IPS-20b (cell line): ENCODE measurements around the gene MMP20.

Experiments
- H3K27ac ChIP-seq: one replicate; pipeline ENCODE4 v1.5.1; 2013; ENCODE audit warnings: low read length
- H3K27me3 ChIP-seq: 2 replicates; pipeline ENCODE4 v1.6.1; 2013; ENCODE audit warnings: mild to moderate bottlenecking, low read length, inconsistent platforms; ENCODE audit not compliant: insufficient read depth
- H3K36me3 ChIP-seq: 2 replicates; pipeline ENCODE4 v1.6.1; 2013; ENCODE audit warnings: low read depth, mild to moderate bottlenecking, inconsistent platforms, low read length, moderate library complexity; ENCODE audit not compliant: insufficient read depth
- H3K4me1 ChIP-seq: 2 replicates; pipeline ENCODE4 v1.6.1; 2013; ENCODE audit warnings: mild to moderate bottlenecking, control low read depth, inconsistent platforms, low read length, moderate library complexity; ENCODE audit not compliant: insufficient read depth
- H3K4me3 ChIP-seq: 2 replicates; pipeline ENCODE4 v1.5.1; 2013; ENCODE audit warnings: mild to moderate bottlenecking, low read length, inconsistent platforms
- H3K9ac ChIP-seq: 2 replicates; pipeline ENCODE4 v1.6.1; 2013; ENCODE audit warnings: low read depth, mild to moderate bottlenecking, inconsistent platforms, low read length, moderate library complexity
- H3K9me3 ChIP-seq: 2 replicates; pipeline ENCODE4 v1.6.1; 2013; ENCODE audit warnings: mild to moderate bottlenecking, low read depth, low read length, inconsistent platforms; ENCODE audit not compliant: insufficient read depth

MMP20 gene

DNA sequence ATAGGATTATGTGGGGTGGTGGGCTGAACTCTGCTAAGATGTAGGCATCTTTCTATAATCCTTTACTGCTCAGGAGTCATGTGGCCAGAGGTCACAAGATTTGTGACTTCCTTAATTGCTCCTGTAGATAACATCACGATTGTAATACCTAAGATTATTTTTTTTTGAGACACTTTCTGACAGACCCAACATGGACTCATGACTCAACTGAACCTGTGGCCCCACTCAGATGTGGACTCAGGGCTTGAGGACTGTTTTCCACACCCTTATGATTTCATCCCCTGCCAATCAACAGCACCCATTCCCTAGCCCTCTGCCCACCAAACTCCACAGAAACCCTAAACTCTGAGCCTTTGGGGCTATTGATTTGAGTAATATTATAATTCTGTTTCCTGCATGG, 59.0 kb downstream of the MMP20 start:
- H3K9me3 ChIP-seq, result peaks cover 23% of the 10 kb centered on the region
- H3K9ac ChIP-seq, result no peak overlapping the region
- no peak overlapping the region for H3K4me3 ChIP-seq
- H3K4me1 ChIP-seq, result no peaks in the 10 kb centered on the region
- no peaks in the 10 kb centered on the region for H3K36me3 ChIP-seq
- H3K27ac ChIP-seq, result no peak overlapping the region
- H3K27me3 ChIP-seq, result no peaks in the 10 kb centered on the region

- H3K9ac ChIP-seq, result no peak overlapping the region
- H3K27me3 ChIP-seq, result no peaks in the 10 kb centered on the region
- peaks cover 13% of the 10 kb centered on the region; the same call in 1 of the 2 replicates for H3K4me1 ChIP-seq
- H3K36me3 ChIP-seq, result no peaks in the 10 kb centered on the region
- H3K27ac ChIP-seq, result no peak overlapping the region
- no peak overlapping the region for H3K4me3 ChIP-seq
- H3K9me3 ChIP-seq, result peaks cover 22% of the 10 kb centered on the region
These were observed 61.0 kb downstream of the MMP20 start for GRCh38 chr11:102564110-102564509.

DNA sequence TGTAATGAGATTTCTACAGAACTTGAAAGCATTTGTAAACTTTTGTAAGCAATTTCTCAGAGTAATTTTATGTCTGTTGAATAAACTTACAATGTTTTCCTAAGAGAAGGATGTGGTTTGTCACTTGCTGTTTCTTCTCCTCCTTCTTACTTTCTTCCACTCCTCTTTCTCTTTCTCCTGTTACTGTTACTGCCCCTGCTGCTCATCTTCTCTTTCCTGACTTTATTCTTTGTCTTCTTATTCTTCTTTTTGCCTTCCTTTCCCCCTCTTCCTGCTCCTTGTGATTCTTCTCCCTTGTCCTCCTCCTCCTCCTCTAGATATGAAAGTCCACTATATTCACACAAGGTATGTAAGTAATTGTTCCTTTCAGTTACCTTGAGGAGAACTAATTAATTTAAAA, 63.5 kb downstream of the MMP20 start:
- H3K9ac ChIP-seq, result no peak overlapping the region
- H3K4me1 ChIP-seq, result peaks cover 13% of the 10 kb centered on the region; the same call in 1 of the 2 replicates
- no peaks in the 10 kb centered on the region for H3K36me3 ChIP-seq
- H3K27me3 ChIP-seq, result no peaks in the 10 kb centered on the region
- no peak overlapping the region for H3K27ac ChIP-seq
- H3K9me3 ChIP-seq, result peaks cover under 1% of the 10 kb centered on the region; the same call in 1 of the 2 replicates
- no peak overlapping the region for H3K4me3 ChIP-seq

DNA sequence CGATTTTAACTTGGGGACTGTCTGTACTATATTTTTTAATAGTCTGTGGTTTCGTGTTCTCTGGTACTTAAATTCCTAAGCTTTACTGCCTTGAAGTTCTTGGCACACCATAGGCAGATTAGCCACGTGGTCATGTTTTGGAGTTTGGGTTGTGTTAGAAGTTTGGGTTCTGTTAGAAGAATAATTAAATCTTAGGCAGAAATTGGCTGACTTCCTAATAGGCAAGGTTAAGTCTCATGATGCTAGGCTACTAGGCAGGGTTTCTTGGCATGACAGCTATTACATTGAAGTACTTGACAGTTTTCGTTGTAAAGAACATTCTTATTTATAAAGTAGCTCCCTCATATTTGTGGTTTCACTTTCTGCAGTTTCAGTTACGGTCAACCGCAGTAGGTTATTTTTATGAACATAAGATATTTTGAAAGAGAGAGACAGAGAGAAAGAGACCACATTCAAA, 64.5 kb downstream of the MMP20 start:
- Histone ChIP-seq H3K27ac (no peak overlapping the region), H3K9ac (no peak overlapping the region; the same call in 1 of the 2 replicates)

GRCh38 chr11:102559839-102560238, 65.3 kb downstream of the MMP20 start:
- Histone ChIP-seq H3K9ac (no peak overlapping the region), H3K4me3 (no peak overlapping the region), H3K9me3 (no peaks in the 10 kb centered on the region), H3K4me1 (peaks cover 13% of the 10 kb centered on the region; the same call in 1 of the 2 replicates), H3K27ac (no peak overlapping the region), H3K27me3 (no peaks in the 10 kb centered on the region), H3K36me3 (no peaks in the 10 kb centered on the region)

More for the DNA sequence above, 64.5 kb downstream of the MMP20 start:
- H3K36me3 ChIP-seq, result no peaks in the 10 kb centered on the region
- no peak overlapping the region for H3K4me3 ChIP-seq
- H3K27me3 ChIP-seq, result no peaks in the 10 kb centered on the region
- H3K9me3 ChIP-seq, result no peaks in the 10 kb centered on the region
- H3K4me1 ChIP-seq, result peaks cover 13% of the 10 kb centered on the region; the same call in 1 of the 2 replicates

GRCh38 chr11:102555091-102555490, 70.0 kb downstream of the MMP20 start:
- Histone ChIP-seq H3K27me3 (no peaks in the 10 kb centered on the region), H3K4me1 (peaks cover 9% of the 10 kb centered on the region; the same call in 1 of the 2 replicates), H3K36me3 (no peaks in the 10 kb centered on the region), H3K27ac (no peak overlapping the region), H3K4me3 (no peak overlapping the region), H3K9ac (no peak overlapping the region), H3K9me3 (no peaks in the 10 kb centered on the region)

DNA sequence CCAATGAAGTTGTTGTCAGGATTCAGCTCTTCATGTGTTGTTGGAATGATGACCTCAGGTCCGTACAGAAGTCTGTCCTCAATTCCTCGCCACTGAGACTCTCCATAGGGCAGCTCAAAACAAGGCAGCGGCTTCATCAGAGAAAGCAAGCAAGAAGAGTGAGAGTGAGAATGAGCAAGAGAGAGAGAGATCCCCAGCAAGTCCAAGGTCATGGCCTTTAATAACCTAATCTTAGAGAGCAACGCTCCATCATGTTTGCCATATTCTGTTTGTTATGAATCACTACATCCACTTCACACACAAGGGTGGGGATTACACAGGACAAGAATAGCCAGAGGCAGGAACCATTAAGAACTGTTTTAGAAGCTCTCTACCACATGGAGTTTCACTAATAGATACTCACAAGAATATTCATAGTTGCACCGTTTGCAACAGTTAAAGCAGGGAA, 71.3 kb downstream of the MMP20 start:
- Histone ChIP-seq H3K27me3 (no peaks in the 10 kb centered on the region), H3K4me1 (no peaks in the 10 kb centered on the region), H3K9me3 (no peaks in the 10 kb centered on the region), H3K9ac (no peak overlapping the region), H3K36me3 (no peaks in the 10 kb centered on the region), H3K27ac (no peak overlapping the region), H3K4me3 (no peak overlapping the region)

DNA sequence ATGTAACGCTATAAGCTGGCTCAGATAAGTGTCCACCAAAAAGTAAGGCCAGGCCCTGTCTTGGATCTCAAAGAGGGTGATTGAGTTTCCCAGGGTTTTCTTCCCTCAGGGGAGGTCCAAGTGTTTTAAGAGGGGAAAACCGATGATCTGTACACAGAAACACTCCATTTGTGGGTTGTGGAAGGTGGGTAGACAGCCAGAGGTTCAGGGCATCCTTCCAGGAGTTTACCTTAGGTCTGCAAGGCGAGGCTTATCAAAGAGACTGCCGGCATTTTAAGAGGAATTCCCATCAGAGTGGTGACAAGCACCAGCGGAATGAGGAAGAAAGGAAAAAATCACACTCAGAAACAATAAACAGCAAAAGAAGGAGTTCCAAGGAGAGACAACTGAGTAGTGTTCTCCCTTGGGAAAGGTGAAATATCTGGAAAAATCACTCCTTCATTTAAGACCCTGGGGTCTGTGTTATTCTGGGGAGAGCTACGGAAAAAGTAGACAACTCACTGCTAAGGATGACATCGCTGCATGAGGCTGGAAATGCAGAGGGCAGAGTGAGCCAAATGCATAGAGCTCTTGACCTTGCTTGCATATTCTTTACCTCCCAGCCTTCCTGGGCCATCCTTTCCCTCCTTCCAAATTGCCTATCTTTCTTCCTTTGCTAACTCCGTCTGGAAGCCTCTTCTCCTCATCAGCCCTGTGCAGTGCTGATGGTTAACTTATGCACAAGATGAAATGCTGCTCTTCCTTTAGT, 72.5 kb downstream of the MMP20 start:
- no peak overlapping the region for H3K9ac ChIP-seq
- no peaks in the 10 kb centered on the region for H3K4me1 ChIP-seq
- H3K9me3 ChIP-seq, result no peaks in the 10 kb centered on the region
- no peak overlapping the region for H3K4me3 ChIP-seq
- no peaks in the 10 kb centered on the region for H3K36me3 ChIP-seq
- no peaks in the 10 kb centered on the region for H3K27me3 ChIP-seq
- H3K27ac ChIP-seq, result no peak overlapping the region

DNA sequence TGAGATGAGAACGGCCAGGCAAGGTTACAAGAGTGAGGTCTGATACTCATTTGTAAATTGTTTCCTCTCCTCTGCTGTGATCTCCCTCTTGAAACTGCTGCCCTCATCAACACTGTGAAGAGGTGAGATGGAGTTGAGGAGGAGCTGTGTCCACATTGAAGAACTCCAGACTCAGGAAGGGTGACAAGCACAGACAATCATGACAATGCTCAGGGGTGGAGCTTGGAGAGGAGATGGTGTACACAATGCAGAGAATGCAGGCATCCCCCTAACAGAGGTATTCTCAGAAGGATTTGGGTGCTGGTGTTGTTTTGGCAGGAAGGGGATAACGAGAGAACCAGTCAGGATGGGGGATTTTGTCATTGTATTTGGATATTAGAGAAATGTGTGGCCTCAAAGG, 73.1 kb downstream of the MMP20 start:
- no peaks in the 10 kb centered on the region for H3K9me3 ChIP-seq
- H3K27me3 ChIP-seq, result no peaks in the 10 kb centered on the region
- H3K4me1 ChIP-seq, result no peaks in the 10 kb centered on the region
- no peak overlapping the region for H3K9ac ChIP-seq
- H3K27ac ChIP-seq, result no peak overlapping the region
- no peaks in the 10 kb centered on the region for H3K36me3 ChIP-seq
- no peak overlapping the region for H3K4me3 ChIP-seq

DNA sequence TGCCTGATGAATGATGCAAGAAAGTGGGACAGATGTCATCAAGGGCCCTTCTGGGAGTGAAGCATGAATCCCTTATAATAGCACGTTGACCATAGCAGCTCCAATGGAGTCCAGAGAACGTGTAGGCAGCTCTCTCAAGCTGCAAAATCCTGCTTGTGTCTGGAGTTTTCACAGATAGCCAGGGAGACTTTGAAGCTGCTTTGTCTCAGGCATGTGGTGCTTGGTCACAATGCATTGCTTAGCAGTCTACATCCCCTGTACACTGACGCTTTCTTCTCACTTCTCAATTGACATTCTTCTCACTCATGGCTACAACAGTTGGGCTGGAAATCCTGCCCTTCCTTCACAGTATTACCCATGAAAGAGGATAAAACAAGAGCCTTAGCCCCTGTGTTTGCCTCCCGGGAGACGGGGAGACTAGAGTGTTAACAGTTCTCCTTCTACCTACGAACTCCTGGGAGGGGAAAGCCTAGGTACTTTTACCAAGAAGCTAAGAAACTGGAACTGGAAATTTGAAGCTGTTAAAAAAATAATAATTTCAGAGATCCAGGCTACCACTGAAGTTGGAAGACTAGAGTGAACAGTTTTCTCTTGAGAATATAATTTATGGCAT, 73.9 kb downstream of the MMP20 start:
- Histone ChIP-seq H3K36me3 (no peaks in the 10 kb centered on the region), H3K9me3 (no peaks in the 10 kb centered on the region), H3K27me3 (no peaks in the 10 kb centered on the region), H3K27ac (no peak overlapping the region), H3K4me1 (no peaks in the 10 kb centered on the region), H3K9ac (no peak overlapping the region), H3K4me3 (no peak overlapping the region)

DNA sequence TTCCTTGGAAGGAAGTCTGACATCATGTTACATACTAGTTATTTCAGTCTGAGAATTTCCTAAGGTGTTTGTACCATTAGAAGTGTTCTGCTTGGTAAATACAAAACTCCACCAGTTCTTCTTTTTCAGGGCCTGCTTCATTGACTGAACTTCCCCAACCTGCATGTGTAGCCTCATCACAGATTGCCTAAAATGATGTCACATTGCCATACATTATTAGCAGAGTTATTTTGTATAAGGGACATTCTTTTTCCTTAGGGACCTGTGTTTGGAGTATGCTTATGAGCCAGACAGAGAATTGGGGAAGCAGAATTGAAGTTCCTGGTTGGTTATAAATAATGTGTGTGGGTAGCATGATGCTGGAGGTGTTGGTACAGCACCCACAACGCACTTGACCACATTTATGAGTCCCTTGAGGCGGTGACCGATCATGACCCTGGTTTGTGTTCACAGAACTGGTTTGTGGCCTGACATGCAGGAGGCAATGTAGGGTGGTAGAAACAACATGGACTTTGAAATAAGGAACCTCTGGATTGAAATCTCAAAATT, 78.1 kb downstream of the MMP20 start:
- no peaks in the 10 kb centered on the region for H3K36me3 ChIP-seq
- no peaks in the 10 kb centered on the region for H3K4me1 ChIP-seq
- H3K4me3 ChIP-seq, result no peak overlapping the region
- H3K9ac ChIP-seq, result no peak overlapping the region
- H3K27me3 ChIP-seq, result no peaks in the 10 kb centered on the region
- no peaks in the 10 kb centered on the region for H3K9me3 ChIP-seq
- no peak overlapping the region for H3K27ac ChIP-seq

GRCh38 chr11:102546427-102546826, 78.7 kb downstream of the MMP20 start:
- Histone ChIP-seq H3K4me1 (no peaks in the 10 kb centered on the region), H3K4me3 (no peak overlapping the region), H3K36me3 (no peaks in the 10 kb centered on the region), H3K27ac (no peak overlapping the region), H3K27me3 (no peaks in the 10 kb centered on the region), H3K9me3 (no peaks in the 10 kb centered on the region), H3K9ac (no peak overlapping the region)
